Spinal cord (tissue), 10 donors: ENCODE data around the gene SMG9. TPM values are rescaled to one million over a fixed set of nuclear protein-coding genes. Genes with fewer than 3 reads are reported as not detected.
"Not testable (repeated sequence)": the region's sequence is repeated elsewhere in the genome, so short reads cannot be mapped to it uniquely, and the experiment has no call there.

Experiments
- DNase-seq, 6 donors: peaks; one replicate each; pipeline versions ENCODE4 v3.0.0 to v3.0.0-alpha.2; 2013 to 2015; ENCODE audit warnings: low spot score in 6 of 6, low read depth in 4 of 6
- H3K27ac ChIP-seq: one replicate; pipeline ENCODE4 v1.5.1; 2013; ENCODE audit warnings: low read depth, low read length, control low read depth
- H3K27me3 ChIP-seq: one replicate; pipeline ENCODE4 v1.6.1; 2013; ENCODE audit warnings: low read length; ENCODE audit not compliant: control insufficient read depth, insufficient read depth
- H3K36me3 ChIP-seq: one replicate; pipeline ENCODE4 v1.6.1; 2013; ENCODE audit warnings: low read length; ENCODE audit not compliant: control insufficient read depth, insufficient read depth
- H3K4me1 ChIP-seq: one replicate; pipeline ENCODE4 v1.6.1; 2013; ENCODE audit warnings: low read length; ENCODE audit not compliant: control insufficient read depth, insufficient read depth
- H3K4me3 ChIP-seq: one replicate; pipeline ENCODE4 v1.5.1; 2013; ENCODE audit warnings: low read depth, low read length, control low read depth
- H3K9me3 ChIP-seq: one replicate; pipeline ENCODE4 v1.6.1; 2013; ENCODE audit warnings: low read length; ENCODE audit not compliant: control insufficient read depth, insufficient read depth
- WGBS: methylation state at CpG from one replicate; pipeline ENCODE4 v1.1.5; 2013; ENCODE audit warnings: missing lambda C conversion rate; ENCODE audit not compliant: insufficient coverage; 5-methylcytosine and 5-hydroxymethylcytosine counted together
- polyA plus RNA-seq, 2 donors: library from polyadenylated mRNA; unstranded; fragments of 120-200 nt; gene quantifications; one replicate each; pipeline ENCODE4 v1.2.1, GENCODE V29; 2013; ENCODE audit not compliant: insufficient read length in 2 of 2
- total RNA-seq, 2 donors: library from RNA; depleted of rRNA in 1 of 2; stranded (reverse); fragments of 120-200 nt in 1 of 2; fragments of >200 nt in 1 of 2; gene quantifications; one replicate each; pipeline versions ENCODE4 v1.2.3 to v1.2.4, GENCODE V29; 2013 to 2014
- donor health status: healthy.

The SMG9 gene
- total and polyA plus RNA-seq, 4 donors, result 9.2 to 110 (median 56.6) TPM

DNA sequence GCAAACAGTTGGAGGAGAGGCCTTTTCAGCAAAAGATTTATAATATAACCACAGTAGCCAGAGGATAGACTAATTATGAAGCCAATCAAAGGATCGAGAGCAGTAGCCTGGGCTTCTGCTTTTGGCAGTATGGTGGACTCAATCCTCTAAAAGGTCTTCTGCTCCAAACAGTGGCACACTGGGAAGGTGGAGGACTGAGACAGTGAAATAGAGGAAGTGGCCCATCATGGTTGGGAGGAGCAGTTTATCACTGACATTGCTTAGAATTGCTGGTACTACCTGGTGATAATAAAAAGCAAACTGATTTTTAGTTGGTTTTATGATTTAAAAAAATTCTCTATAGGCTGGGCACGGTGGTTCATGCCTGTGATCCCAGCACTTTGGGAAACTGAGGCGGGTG is 63.9 kb downstream of the SMG9 start:
- Histone ChIP-seq H3K27ac (no peak overlapping the region), H3K4me3 (no peak overlapping the region), H3K27me3 (no peaks in the 10 kb centered on the region), H3K36me3 (no peaks in the 10 kb centered on the region), H3K9me3 (peaks cover 2% of the 10 kb centered on the region), H3K4me1 (peaks cover 11% of the 10 kb centered on the region)
- DNase-seq, result no peak
- WGBS, result 81% methylated on average over 3 of the region's 3 CpGs

GRCh38 chr19:43690444-43690843 is 64.3 kb downstream of the SMG9 start:
- Histone ChIP-seq H3K4me3 (no peak overlapping the region), H3K27ac (no peak overlapping the region), H3K27me3 (no peaks in the 10 kb centered on the region), H3K9me3 (peaks cover 2% of the 10 kb centered on the region), H3K36me3 (no peaks in the 10 kb centered on the region), H3K4me1 (peaks cover 11% of the 10 kb centered on the region)
- DNase-seq, result no peak
- 63% methylated on average over 3 of the region's 3 CpGs for WGBS

DNA sequence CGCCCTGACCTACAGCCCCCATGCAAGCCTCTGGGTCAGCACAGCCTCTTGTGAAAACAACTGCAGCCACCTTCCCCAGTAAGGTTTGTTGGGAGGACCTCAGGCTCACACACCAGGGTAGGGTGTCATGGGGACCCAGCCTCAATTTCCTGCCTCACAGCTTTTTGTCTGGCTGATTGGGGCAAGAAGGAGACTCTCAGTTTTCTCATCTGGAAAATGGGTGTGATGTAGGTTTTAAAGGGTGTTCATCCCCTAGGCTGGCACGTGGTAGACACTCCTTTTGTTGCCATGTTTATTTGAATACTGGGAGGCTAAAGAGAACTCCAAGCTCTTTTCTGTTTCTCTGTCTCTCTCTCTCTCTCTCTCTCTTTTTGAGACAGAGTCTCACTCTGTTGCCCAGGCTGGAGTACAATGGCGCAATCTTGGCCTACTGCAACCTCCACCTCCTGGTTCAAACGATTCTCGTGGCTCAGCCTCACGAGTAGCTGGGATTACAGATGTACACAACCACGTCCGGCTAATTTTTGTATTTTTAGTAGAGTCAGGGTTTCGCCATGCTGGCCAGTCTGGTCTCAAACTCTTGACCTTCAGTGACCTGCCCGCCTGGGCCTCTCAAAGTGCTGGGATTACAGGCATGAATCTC is 66.6 kb downstream of the SMG9 start:
- Histone ChIP-seq H3K4me3 (no peak overlapping the region), H3K36me3 (no peaks in the 10 kb centered on the region), H3K27ac (no peak overlapping the region), H3K4me1 (peaks cover 11% of the 10 kb centered on the region), H3K9me3 (peaks cover 2% of the 10 kb centered on the region), H3K27me3 (no peaks in the 10 kb centered on the region)
- 100% methylated on average over 3 of the region's 10 CpGs for WGBS
- DNase-seq, result no peak

DNA sequence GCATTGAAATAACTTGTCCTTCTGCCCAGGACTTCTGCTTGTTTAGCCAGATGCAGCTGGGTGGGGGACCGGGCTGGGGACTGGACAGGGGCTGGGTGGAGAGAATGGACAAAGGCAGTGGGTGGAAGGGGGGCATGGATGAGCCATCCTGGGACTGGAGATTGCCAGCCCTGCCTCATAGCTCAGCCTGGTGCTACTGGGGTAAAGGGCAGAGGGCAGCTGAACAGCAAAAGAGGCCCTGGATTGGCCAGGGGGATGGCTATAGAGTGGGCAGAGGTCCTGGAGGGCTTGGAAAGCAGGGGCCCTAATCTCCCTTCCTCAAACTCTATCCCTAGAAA is 67.1 kb downstream of the SMG9 start:
- Histone ChIP-seq H3K9me3 (peaks cover 2% of the 10 kb centered on the region), H3K27ac (no peak overlapping the region), H3K4me1 (peaks cover 11% of the 10 kb centered on the region), H3K4me3 (no peak overlapping the region), H3K36me3 (no peaks in the 10 kb centered on the region), H3K27me3 (no peaks in the 10 kb centered on the region)
- WGBS, result 0% methylated on average over 1 of the region's 1 CpG
- DNase-seq, result no peak

DNA sequence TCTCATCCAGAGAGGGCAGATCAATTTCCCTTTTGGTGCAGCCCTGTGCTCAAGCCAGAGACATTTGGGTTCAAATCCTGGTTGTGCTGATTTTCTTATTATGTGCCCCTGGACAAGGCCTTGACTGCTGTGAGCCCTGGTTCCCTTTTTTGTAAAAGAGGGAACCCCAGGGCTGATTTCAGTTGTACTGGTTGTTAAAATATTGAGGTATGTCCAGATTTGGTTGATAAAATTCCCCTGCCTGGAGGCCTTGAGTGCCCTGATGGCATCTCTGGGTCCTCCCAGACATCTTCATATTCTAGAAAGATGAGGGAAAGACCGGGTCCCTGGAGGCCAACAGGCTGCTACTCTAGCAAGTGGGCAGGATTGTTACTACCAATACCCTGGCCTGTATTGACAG is 70.4 kb downstream of the SMG9 start:
- Histone ChIP-seq H3K4me1 (peaks cover 11% of the 10 kb centered on the region), H3K9me3 (no peaks in the 10 kb centered on the region), H3K27me3 (no peaks in the 10 kb centered on the region), H3K36me3 (no peaks in the 10 kb centered on the region), H3K27ac (no peak overlapping the region), H3K4me3 (no peak overlapping the region)
- WGBS, result no CpG with 5 or more reads among the region's 1 CpG
- no peak for DNase-seq

GRCh38 chr19:43683905-43684304 is 70.9 kb downstream of the SMG9 start:
- H3K27me3 ChIP-seq, result no peaks in the 10 kb centered on the region
- H3K4me1 ChIP-seq, result peaks cover 11% of the 10 kb centered on the region
- H3K36me3 ChIP-seq, result no peaks in the 10 kb centered on the region
- H3K27ac ChIP-seq, result no peak overlapping the region
- DNase-seq, result no peak
- no CpG with 5 or more reads among the region's 2 CpGs for WGBS
- H3K9me3 ChIP-seq, result no peaks in the 10 kb centered on the region
- H3K4me3 ChIP-seq, result no peak overlapping the region

DNA sequence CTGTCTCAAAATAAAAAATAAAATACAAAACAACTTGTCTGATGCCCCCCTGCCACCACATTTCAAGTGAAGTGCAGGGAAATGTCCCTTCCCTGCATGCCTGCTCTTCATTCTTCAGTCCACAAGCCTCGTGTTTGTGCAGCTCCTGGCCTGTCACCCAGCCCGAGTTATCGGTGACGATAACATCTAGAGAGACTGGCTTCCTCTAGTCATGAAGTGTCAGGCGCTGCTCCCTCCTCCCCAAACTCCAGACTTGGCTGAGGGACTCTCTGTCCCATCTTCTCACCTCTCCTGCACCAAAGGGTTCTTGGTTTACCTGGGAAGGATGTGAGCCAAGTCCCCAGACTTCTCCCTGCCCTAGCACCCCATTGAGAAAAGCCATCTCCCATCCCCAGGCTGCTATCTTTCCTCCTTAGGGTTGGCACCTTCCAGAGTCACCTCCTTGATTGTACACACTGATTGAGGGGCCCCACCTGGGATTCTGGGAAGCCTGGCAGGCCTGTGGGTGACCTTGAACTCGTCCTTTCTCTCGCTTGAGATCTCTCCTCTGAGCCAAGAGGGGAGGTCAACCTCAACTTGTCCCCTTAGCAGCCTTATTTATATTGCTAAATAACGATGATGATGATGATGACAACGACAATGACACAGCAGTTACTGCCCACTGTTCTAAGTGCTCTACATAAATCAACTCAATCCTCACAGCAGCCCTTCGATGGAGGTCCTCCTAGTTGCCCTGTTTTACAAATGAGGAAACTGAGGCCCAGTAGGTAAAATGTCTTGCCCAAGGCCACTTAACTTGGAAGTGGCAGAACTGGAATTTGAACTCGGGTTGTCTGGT is 71.7 kb downstream of the SMG9 start:
- Histone ChIP-seq H3K27me3 (no peaks in the 10 kb centered on the region), H3K4me3 (no peak overlapping the region), H3K9me3 (no peaks in the 10 kb centered on the region), H3K4me1 (peaks cover 11% of the 10 kb centered on the region), H3K27ac (no peak overlapping the region), H3K36me3 (no peaks in the 10 kb centered on the region)
- 68% methylated on average over 5 of the region's 11 CpGs for WGBS
- no peak for DNase-seq

- H3K27ac ChIP-seq, DNase-seq, H3K4me1 ChIP-seq, H3K4me3 ChIP-seq, H3K9me3 ChIP-seq, H3K27me3 ChIP-seq, H3K36me3 ChIP-seq: not testable (repeated sequence)
- WGBS, result 100% methylated on average over 2 of the region's 5 CpGs
Measured at GRCh38 chr19:43682269-43682668, 72.5 kb downstream of the SMG9 start.

DNA sequence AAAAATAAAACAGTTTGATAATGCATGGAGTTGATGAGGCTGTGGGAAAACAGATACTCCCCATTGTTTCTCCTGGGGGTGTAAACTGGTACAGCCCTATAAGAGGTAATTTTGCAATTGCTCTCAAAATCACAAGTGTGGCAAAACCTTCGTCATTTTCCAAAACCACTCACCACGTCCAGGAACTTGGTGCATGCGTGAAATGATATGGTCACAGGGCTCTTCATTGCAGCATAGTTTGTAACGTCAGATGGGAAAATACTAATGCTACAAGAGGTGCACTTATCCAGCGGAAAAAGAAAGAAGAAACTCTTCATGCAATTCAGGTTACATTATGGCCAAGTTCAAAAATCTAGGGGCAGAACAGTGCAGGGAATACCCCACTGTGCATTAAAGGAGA is 72.9 kb downstream of the SMG9 start:
- 100% methylated on average over 3 of the region's 5 CpGs for WGBS

More for the DNA sequence above, 72.9 kb downstream of the SMG9 start:
- no peak overlapping the region for H3K27ac ChIP-seq
- no peaks in the 10 kb centered on the region for H3K9me3 ChIP-seq
- DNase-seq, result no peak
- H3K36me3 ChIP-seq, result no peaks in the 10 kb centered on the region
- H3K27me3 ChIP-seq, result no peaks in the 10 kb centered on the region
- H3K4me1 ChIP-seq, result peaks cover under 1% of the 10 kb centered on the region
- H3K4me3 ChIP-seq, result no peak overlapping the region
